ENCODE data around the gene ITGB6.
A peak's percentile ranks its signal among the peaks of the same experiment; 100 is the strongest.

The ITGB6 gene

DNA sequence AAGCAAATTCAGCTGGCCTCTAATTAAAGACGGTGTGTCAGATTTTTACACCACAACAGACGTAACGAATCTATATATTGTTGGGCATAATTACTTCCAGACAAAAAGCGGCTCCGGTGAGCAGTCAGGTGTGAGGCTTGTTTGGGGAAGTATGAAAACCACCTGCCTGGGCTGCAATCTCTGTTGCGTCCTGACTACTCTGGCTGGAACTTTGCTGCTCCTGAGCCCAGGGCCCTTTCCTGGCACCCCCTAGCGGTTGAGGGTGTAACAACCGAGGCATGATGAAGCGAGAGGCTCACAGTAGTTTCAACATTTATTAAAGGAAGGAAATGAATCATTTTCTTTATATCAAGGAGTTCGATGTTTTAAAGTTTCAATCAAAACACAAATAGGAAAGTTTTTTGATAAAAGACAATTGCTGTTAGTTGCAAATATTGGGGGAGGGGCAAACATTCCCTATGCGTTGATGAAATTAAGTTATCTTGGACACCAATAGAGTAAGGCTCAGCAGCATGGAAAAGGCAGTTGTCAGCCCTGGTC is 10.6 kb upstream of the ITGB6 start:
- no peaks in the 10 kb centered on the region for H3K36me3 ChIP-seq (ENCODE audit: insufficient read depth, low read length)
- H3K4me1 ChIP-seq (ENCODE audit: insufficient read depth, low read length) = no peaks in the 10 kb centered on the region
- H3K9me3 ChIP-seq (ENCODE audit: low read length) = peaks cover 3% of the 10 kb centered on the region
- H2AFZ ChIP-seq (ENCODE audit: low read depth, low read length) = no peak overlapping the region
- peaks cover 3% of the 10 kb centered on the region for H3K27me3 ChIP-seq (ENCODE audit: insufficient read depth, low read length)
- no peak overlapping the region for H3K4me3 ChIP-seq (ENCODE audit: low read length)

DNA sequence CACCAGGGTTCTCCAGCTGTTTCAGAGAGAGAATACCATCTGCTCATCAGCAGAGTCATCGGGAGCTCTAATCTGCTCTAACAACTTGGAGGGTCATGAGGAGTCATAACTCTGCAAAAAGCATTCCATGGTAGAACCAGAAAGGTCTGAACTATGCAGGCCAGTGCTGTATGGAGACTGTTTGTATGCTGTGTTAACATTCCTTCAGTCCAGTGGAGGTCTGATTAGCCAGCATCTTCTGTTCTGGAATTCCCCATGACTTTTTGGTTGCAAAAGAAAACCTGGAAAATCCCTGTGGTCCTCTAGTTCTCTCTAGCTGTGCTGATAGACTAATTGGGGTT is 9.4 kb upstream of the ITGB6 start:
- Histone ChIP-seq H3K4me1 (ENCODE audit: insufficient read depth, low read length) (no peaks in the 10 kb centered on the region), H3K27me3 (ENCODE audit: insufficient read depth, low read length) (peaks cover 7% of the 10 kb centered on the region), H3K36me3 (ENCODE audit: insufficient read depth, low read length) (no peaks in the 10 kb centered on the region), H3K9me3 (ENCODE audit: low read length) (peaks cover 3% of the 10 kb centered on the region), H2AFZ (ENCODE audit: low read depth, low read length) (no peak overlapping the region), H3K4me3 (ENCODE audit: low read length) (no peak overlapping the region)

DNA sequence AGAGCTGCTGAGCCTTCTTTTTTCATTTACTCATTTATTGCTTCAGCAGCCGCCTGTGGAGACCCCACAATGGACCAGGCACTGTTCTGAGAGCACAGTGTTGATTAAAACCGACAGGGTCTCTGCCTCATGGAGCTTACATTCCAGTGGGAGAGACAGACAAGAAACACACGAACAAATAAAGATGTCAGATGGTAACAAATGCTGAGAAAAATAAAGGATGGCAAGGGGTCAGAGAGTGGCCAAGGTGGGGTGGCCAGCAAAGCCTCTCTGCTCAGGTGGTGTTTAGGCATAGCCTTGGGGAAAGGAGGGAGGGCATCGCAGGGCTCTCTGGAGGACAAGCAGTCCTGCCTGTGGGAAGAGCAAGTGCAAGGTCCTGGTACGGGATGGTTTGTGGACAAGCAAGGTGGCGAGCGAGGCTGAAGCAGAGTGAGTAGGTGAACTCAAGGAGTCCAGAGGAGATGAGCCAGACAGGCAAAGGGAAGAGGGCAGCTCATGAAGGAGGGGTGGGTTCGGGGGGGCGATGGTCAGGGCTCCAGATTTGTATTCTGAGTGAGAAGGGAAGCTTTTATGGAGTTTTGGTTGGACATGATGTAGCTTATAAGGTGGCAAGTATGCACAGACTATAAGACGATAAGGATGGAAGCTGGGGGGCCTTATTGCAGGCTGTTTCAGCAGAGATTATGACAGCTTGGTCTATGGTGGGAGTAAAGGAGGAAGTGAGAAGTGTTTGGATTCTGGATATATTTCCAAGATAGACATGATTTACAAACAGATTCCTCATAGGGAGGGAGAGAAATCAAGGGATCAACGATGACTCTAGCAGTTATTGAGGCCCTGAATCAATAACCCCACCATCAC is 8.8 kb upstream of the ITGB6 start:
- peaks cover 7% of the 10 kb centered on the region for H3K27me3 ChIP-seq (ENCODE audit: insufficient read depth, low read length)
- no peak overlapping the region for H3K4me3 ChIP-seq (ENCODE audit: low read length)
- H3K9me3 ChIP-seq (ENCODE audit: low read length) = peaks cover 3% of the 10 kb centered on the region
- H3K4me1 ChIP-seq (ENCODE audit: insufficient read depth, low read length) = no peaks in the 10 kb centered on the region
- H3K36me3 ChIP-seq (ENCODE audit: insufficient read depth, low read length) = no peaks in the 10 kb centered on the region
- no peak overlapping the region for H2AFZ ChIP-seq (ENCODE audit: low read depth, low read length)

DNA sequence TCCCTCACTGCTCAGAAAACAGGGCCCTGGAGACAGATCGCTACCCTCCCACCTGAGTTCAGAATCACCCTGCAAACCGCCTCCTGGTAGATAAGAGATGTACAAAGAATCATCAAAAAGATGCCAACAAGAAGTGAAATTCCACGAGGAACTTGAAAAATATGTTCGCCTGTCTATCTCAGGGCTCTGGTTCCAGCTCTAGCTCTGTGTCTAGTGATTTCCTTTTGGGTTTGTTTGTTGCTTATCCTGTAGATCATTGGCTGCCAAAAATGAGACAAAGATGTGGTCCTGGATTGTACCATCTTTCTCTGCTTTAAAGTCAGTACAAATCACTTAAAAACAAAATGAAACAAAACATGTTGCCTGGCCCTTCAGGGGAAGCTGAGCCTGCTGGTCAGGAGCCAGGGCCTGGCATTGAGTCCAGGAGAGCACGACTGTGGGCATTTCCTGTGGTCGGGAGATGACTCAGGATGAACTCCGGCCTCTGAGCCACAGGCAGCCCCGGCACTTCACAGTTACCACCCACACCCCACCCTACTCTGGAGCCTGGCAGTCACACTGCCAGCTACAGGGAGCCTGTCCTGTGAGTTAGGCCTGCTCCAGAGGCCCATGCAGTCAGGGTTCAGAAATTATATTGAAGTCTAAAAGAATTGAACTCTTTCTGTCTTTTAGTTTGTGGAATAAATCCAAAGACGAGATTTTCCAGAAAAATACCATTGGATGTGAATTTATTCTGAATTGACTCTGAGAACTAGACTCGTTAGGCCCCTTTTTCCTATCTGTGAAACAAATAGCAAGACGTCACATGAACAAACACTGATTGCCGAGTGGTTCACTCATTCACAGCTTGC is 8.0 kb upstream of the ITGB6 start:
- Histone ChIP-seq H3K4me1 (ENCODE audit: insufficient read depth, low read length) (no peaks in the 10 kb centered on the region), H3K36me3 (ENCODE audit: insufficient read depth, low read length) (no peaks in the 10 kb centered on the region), H2AFZ (ENCODE audit: low read depth, low read length) (peak overlapping the region; percentile 28), H3K4me3 (ENCODE audit: low read length) (no peak overlapping the region), H3K9me3 (ENCODE audit: low read length) (peaks cover 3% of the 10 kb centered on the region), H3K27me3 (ENCODE audit: insufficient read depth, low read length) (peaks cover 7% of the 10 kb centered on the region)

DNA sequence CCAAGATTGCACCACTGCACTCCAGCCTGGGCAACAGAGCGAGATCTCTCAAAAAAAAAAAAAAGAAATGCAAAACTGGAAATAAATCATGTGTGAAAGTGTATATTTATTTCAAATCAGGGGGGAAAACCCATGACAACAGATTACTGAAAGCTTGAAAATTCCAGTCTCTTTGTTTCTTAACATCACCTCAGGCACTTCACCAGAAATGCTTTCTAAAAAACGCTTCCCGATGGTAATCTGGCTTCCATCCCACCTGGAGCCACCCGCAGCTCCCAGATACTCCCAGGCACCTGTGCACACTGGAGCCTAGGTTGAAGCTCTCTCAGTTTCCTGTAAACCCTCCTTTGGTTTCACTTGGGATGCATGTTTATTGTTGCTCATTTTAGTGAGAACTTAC is 7.2 kb upstream of the ITGB6 start:
- H3K36me3 ChIP-seq (ENCODE audit: insufficient read depth, low read length) = no peaks in the 10 kb centered on the region
- H3K9me3 ChIP-seq (ENCODE audit: low read length) = peaks cover 3% of the 10 kb centered on the region
- no peak overlapping the region for H2AFZ ChIP-seq (ENCODE audit: low read depth, low read length)
- no peaks in the 10 kb centered on the region for H3K4me1 ChIP-seq (ENCODE audit: insufficient read depth, low read length)
- H3K27me3 ChIP-seq (ENCODE audit: insufficient read depth, low read length) = peaks cover 7% of the 10 kb centered on the region
- H3K4me3 ChIP-seq (ENCODE audit: low read length) = no peak overlapping the region

DNA sequence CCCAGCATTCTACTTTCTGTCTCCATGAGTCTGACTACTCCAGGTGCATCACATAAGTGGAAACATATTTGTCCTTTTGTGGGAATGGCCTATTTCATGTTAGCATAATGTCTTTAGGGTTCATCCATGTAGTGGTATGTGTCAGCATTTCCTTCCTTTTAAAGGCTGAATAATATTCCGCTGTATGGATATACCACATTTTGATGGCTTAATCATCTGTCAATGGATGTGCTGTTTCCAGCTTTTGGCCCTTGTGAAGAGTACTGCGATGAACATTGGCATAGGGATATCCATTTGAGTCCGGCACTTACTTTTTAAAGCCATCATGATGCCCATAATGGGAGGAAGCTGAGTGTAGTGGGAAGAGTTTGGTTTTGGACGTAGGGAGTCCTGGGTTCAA is 6.4 kb upstream of the ITGB6 start:
- Histone ChIP-seq H3K4me3 (ENCODE audit: low read length) (no peak overlapping the region), H3K9me3 (ENCODE audit: low read length) (peaks cover 3% of the 10 kb centered on the region), H3K27me3 (ENCODE audit: insufficient read depth, low read length) (peaks cover 7% of the 10 kb centered on the region), H3K4me1 (ENCODE audit: insufficient read depth, low read length) (no peaks in the 10 kb centered on the region), H3K36me3 (ENCODE audit: insufficient read depth, low read length) (no peaks in the 10 kb centered on the region), H2AFZ (ENCODE audit: low read depth, low read length) (no peak overlapping the region)

DNA sequence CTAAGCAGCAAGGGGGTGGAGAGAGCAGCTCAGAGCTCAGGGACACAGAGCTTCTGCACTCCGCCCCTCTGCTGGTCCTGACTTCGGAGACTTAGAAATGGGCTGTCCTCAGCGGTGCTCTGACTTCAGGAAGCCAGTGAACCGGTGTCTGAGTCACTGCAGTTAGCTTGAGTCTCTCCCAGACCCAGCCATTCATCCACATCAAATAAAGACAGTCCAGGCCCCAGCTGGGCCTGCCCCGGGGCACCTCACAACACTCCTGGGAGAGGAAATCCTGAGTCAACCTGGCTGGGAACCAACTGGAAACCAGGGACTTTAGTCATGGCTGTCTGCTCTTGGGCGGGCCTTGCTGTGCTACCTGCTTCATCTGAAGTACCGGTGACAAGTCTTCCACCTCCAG is 5.4 kb upstream of the ITGB6 start:
- peaks cover 3% of the 10 kb centered on the region for H3K9me3 ChIP-seq (ENCODE audit: low read length)
- no peak overlapping the region for H2AFZ ChIP-seq (ENCODE audit: low read depth, low read length)
- peaks cover 7% of the 10 kb centered on the region for H3K27me3 ChIP-seq (ENCODE audit: insufficient read depth, low read length)
- H3K4me3 ChIP-seq (ENCODE audit: low read length) = no peak overlapping the region
- H3K36me3 ChIP-seq (ENCODE audit: insufficient read depth, low read length) = no peaks in the 10 kb centered on the region
- H3K4me1 ChIP-seq (ENCODE audit: insufficient read depth, low read length) = no peaks in the 10 kb centered on the region

DNA sequence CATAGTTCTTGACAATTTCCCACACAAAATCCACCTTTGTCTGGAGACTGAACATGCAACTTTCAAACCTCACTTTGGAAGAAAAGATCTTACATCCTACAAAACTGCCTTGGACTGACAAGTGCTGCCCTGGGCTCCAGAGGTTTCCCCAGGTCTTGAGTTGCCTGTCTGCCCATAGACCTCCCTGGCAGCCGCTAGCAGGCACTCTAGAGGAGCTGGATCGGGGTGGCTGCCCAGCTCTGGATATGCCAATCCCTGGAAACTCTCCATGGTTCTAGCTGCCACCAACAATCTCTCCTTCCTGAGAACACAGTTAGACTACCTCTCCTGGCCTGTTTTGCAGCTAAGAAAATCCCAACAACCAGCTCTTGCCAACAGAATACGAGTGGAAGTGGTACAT is 3.4 kb upstream of the ITGB6 start:
- no peaks in the 10 kb centered on the region for H3K4me1 ChIP-seq (ENCODE audit: insufficient read depth, low read length)
- peaks cover 7% of the 10 kb centered on the region for H3K27me3 ChIP-seq (ENCODE audit: insufficient read depth, low read length)
- no peak overlapping the region for H3K4me3 ChIP-seq (ENCODE audit: low read length)
- H3K36me3 ChIP-seq (ENCODE audit: insufficient read depth, low read length) = no peaks in the 10 kb centered on the region
- H3K9me3 ChIP-seq (ENCODE audit: low read length) = peaks cover 3% of the 10 kb centered on the region
- H2AFZ ChIP-seq (ENCODE audit: low read depth, low read length) = no peak overlapping the region

DNA sequence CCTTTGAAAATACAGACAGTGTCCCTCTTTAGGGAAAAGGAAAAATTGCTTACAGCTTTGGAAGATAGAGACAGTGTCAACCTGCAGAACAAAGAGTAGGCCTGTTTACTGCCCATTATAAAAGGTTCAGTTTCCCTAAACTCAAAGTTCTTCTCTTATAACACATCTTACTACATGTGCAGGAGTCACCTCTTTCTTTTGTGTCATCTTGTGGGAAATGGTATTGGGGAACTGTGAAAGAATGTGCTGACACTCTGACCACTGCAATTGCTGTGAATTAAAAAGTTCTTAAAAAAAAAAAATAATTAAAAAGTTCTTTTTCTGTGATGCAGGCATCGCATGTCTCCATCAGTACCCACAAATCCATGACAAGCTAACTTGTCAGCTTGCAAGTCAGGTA is 2.9 kb upstream of the ITGB6 start:
- Histone ChIP-seq H3K36me3 (ENCODE audit: insufficient read depth, low read length) (no peaks in the 10 kb centered on the region), H2AFZ (ENCODE audit: low read depth, low read length) (no peak overlapping the region), H3K4me3 (ENCODE audit: low read length) (no peak overlapping the region), H3K9me3 (ENCODE audit: low read length) (peaks cover 3% of the 10 kb centered on the region), H3K4me1 (ENCODE audit: insufficient read depth, low read length) (no peaks in the 10 kb centered on the region), H3K27me3 (ENCODE audit: insufficient read depth, low read length) (peaks cover 4% of the 10 kb centered on the region)

DNA sequence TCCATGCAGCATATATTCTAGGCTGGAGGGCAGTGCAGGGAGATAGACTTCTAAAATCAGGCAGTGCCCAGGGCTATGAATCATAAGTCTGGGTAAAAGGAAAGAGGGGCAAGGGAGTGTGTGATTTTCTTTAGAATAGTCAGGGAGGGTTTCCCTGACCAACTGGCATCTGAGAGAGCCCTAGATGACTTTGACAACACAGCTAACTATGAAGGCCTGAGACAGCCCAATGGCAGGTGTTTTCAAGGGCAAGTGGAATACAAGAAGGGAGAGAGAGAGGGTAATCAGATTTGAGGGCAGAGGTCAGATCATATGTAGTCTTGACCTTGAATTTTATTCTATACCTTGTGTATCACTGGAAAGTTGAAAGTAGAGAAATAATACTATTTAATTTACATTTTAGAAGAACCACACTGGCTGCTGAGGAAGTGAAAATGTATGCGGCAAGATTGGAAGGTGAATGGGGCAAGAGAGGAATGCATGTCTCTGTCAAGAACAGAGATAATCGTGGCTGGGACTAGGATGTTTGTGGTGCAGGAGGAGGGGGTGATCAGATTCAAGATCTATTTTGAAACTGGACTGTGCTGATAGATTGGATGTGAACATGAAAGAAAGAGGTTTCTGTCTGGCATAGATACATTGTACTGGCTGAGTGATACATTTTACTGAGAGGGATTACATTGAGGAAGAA is 1.9 kb upstream of the ITGB6 start:
- no peaks in the 10 kb centered on the region for H3K4me1 ChIP-seq (ENCODE audit: insufficient read depth, low read length)
- no peak overlapping the region for H2AFZ ChIP-seq (ENCODE audit: low read depth, low read length)
- H3K4me3 ChIP-seq (ENCODE audit: low read length) = no peak overlapping the region
- peaks cover 3% of the 10 kb centered on the region for H3K9me3 ChIP-seq (ENCODE audit: low read length)
- H3K36me3 ChIP-seq (ENCODE audit: insufficient read depth, low read length) = no peaks in the 10 kb centered on the region
- H3K27me3 ChIP-seq (ENCODE audit: insufficient read depth, low read length) = peaks cover 4% of the 10 kb centered on the region

DNA sequence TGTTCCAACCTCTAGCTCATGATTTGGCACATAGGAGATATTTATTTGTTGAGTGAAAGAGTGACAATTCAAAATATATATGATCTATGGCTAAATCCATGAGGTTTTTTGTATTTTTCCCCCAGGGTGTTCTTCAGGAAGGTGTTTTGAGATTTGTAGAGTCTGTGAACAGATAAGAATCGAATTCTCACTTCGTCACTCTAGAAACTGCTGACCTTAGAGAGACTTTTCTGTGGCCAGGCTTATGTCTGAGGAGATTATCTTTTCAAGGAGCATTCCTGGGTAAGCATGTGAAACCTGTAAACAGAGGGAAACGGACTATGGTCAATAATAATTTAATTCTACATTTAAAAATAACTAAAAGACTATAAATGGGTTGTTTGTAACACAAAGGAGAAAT is 849 bp upstream of the ITGB6 start:
- peaks cover 4% of the 10 kb centered on the region for H3K27me3 ChIP-seq (ENCODE audit: insufficient read depth, low read length)
- H3K4me1 ChIP-seq (ENCODE audit: insufficient read depth, low read length) = no peaks in the 10 kb centered on the region
- no peak overlapping the region for H3K4me3 ChIP-seq (ENCODE audit: low read length)
- no peak overlapping the region for H2AFZ ChIP-seq (ENCODE audit: low read depth, low read length)
- no peaks in the 10 kb centered on the region for H3K36me3 ChIP-seq (ENCODE audit: insufficient read depth, low read length)
- H3K9me3 ChIP-seq (ENCODE audit: low read length) = no peaks in the 10 kb centered on the region

DNA sequence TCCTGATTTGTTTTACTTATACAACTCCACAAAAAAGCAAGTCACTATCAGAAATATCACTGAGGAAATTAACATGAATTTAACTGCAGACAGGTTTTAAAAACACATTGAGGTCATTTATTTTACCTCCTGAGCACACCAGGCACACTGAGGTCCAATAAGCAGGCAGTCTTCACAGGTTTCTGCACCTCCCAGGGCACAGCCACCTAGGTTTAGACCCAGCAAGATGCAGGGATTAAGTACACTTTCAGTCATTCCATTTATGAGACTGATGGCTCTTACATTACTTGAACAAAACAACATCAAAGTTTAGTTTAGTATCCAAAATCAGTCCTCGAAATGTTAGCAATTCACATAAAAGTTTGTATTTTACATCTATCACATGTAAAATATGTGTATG is 1.0 kb downstream of the ITGB6 start:
- H3K9me3 ChIP-seq (ENCODE audit: low read length) = no peaks in the 10 kb centered on the region
- no peaks in the 10 kb centered on the region for H3K4me1 ChIP-seq (ENCODE audit: insufficient read depth, low read length)
- H3K4me3 ChIP-seq (ENCODE audit: low read length) = no peak overlapping the region
- no peaks in the 10 kb centered on the region for H3K36me3 ChIP-seq (ENCODE audit: insufficient read depth, low read length)
- no peak overlapping the region for H2AFZ ChIP-seq (ENCODE audit: low read depth, low read length)
- H3K27me3 ChIP-seq (ENCODE audit: insufficient read depth, low read length) = no peaks in the 10 kb centered on the region

DNA sequence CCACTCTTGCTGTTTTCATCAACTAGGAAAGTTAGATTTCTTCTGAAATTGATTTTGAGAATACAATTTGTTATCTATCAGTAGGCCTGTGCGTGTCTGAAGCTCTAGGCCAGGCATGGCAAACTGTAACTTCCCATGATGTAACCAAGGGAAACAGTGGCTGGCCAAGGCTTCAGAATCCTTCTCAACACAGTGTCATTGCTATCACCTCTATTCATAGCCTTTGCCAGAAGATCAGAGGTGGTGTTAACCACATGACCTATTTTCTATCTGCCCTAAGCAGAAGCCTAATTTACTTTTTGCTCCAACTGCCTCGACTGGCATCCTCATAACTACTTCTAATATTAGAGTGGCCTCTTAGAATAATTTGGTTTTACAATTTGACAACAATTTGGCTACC is 2.5 kb downstream of the ITGB6 start:
- Histone ChIP-seq H3K36me3 (ENCODE audit: insufficient read depth, low read length) (no peaks in the 10 kb centered on the region), H3K4me1 (ENCODE audit: insufficient read depth, low read length) (no peaks in the 10 kb centered on the region), H3K27me3 (ENCODE audit: insufficient read depth, low read length) (no peaks in the 10 kb centered on the region), H2AFZ (ENCODE audit: low read depth, low read length) (no peak overlapping the region), H3K9me3 (ENCODE audit: low read length) (no peaks in the 10 kb centered on the region), H3K4me3 (ENCODE audit: low read length) (no peak overlapping the region)

All from neuron (in vitro differentiated cells).